Hematopoietic multipotent progenitor cell (in vitro differentiated cells): ENCODE results near the gene KLRF1. TPM values are rescaled to one million over a fixed set of nuclear protein-coding genes. Genes with fewer than 3 reads are reported as not detected.

ENCODE experiments used
- DNase-seq, 3 donors: peaks; one replicate each; pipeline ENCODE4 v3.0.0-alpha.2; 2011 to 2015; ENCODE audit warnings: low read depth in 2 of 3, low spot score in 2 of 3
- total RNA-seq: library from RNA; depleted of rRNA; stranded (reverse); fragments of >200 nt; gene quantifications from one replicate; pipeline ENCODE4 v1.2.3, GENCODE V29; 2012

The KLRF1 gene
- total RNA-seq, 1 donor = under 0.01 TPM

DNA sequence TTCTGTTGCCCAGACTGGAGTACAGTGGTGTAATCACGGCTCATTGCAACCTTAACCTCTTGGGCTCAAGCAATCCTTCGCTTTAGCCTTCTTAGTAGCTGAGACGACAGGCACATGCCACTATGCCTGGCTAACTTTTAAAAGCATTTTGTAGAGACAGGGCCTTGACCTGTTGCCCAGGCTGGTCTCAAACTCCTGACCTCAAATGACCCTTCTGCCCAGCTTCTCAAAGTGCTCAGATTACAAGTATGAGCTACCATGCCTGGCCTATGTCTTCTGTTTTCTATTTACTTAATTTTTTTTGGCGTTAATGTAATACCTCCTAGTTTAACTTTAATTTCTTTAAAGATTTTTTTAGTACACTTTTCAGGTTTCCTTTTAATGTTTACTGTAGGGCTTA is 20.6 kb upstream of the KLRF1 start:
- no peak for DNase-seq

DNA sequence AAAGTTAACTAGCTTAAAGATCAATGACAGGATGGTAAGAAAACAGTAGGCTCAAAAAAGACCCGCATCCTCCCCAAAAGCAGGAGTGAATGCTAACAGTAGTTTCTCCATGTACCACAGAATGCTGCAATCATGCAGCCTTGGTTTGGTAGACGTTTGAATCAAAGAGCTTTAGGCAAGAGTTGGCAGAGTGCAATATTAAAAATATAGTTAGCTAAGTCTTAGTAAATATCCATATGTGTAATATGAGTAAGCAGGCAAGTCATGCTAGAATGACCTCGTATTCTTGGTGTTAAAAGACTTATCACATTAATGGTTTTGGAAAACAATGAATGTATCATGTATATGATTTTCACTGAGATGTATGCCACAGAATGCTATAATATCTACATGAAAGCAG is 18.8 kb upstream of the KLRF1 start:
- no peak for DNase-seq

DNA sequence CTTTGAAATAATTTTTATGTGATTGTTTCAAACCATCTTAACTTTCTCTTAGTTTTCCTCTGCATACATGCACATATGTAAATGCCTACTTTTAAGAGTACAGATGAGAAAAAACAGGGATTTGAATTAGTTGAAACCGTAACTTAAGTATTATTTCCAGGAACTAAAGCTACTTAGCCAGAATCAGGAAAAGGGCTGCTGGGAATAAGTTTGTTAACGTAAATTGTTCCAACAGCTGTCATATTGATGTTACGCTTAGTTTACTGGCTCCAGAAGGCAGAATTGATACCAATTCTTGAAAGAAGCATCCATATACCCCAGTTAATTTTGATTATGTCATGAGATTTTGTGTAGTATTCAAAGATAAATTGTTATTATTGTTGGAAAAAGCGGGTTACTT is 17.9 kb upstream of the KLRF1 start:
- DNase-seq = no peak

GRCh38 chr12:9809866-9810265 is 17.4 kb upstream of the KLRF1 start:
- DNase-seq = no peak

DNA sequence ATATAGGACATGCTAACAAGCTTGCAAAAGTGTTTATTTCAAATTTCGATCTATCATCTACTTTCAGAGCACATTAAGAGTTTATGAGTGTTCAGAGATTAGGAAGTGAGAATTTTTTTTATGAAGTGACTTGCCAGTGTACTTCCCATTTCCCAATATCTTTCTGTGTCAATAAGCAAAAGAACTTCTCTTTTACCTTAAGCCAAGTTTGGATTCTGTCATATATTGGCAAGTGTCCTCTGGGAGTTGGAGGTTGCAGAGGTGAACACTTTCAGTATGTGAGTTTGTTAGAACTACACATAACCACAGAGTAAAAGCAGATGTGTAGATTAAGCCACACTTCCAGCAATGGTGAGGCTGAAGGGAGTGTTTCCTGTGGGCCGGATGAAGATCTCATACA is 16.6 kb upstream of the KLRF1 start:
- DNase-seq = peak in 1 of 3 donors; percentile 27

DNA sequence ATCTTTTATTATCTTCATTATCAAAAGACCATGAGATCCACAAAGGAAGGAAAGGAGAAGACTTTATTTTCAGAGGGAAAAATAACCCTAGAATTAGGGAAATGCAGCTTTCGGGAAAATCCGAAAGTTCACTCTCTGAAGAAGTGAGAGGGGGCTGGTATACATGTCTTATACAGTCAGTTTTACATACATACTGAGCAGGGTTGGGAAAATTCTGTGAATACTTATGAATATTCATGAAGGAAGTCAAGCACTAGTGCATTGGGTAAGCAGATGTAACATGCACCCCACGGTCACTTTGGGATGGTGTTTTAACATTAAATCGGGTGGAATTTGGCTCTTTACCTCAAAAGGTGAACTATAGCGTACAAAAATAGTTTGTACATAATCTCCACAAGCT is 15.7 kb upstream of the KLRF1 start:
- DNase-seq = no peak

DNA sequence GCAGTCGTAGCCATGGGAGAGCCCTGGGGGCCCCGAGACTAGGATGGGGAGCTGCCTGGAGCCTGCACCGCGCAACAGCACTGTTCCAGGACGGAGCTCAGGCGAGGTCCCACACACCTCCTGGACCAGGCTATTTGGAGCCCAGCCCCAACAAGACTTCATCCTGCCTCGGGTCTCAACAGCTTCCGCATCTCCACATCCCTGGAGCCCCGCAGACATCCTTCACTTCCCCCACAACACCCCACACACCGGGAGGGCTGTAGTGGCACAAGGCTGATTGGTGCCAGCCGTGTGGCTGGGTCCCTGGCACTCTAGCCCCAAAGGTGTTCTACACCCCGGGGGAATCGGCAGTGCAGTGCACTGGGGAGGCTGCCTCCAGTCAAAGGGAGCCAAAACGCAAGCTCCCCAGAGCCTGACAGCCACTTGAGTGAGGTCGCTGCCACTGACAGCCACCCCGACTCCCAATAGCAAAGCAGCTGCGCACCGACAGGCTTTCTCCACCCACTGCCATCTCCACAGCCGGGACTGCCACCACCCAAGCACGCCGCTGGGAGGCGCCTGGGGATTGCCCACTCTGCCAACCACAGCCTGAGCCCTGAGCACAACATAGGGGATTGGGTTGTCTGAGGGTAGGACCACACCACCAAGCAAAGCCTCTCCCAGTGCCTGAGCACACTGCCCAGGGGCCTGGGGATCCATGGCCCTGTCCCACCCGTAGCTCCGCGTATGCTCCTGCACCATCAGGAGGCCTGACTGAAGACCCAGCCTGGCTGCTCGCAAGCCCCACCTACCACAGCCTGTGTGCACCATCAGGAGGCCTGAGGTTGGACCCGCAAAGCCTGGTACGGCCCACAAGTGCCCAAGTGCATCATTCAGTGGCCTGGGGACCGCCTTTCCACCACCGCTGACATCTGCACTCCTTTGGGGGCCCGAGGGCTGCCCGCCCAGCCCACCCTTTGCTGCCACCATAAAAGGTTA is 13.2 kb upstream of the KLRF1 start:
- DNase-seq = peak; percentile 63 to 94 (median 86)

DNA sequence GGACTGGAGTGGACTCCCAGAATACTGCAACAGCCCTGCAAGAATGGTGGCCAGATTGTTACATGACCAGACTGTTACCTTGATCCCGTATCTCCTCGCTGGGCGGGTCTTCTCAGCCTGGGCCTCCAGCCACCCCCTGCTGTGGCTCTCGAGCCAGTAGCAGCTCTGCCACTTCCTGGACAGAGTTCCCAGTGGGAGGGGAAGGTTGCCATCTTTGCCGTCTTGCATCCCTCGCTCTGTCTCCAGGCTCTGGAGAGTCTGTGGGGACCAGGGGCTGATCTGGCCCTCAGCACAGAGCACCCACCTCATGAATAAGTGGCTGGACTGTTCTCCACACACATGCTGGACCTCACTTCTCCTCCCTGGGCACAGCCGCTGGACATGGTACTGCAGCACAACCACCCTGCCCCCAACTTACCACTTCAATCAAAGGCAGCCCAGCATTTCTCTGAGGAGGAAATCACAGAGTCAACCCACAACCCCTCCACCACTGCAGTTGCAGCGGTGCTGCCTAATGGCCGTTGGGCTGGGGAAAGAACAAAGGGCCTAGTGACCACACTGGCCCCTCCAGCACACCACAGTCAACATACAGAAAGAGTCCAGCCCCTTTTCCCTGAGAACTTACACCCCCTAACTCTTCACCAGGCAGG is 6.9 kb upstream of the KLRF1 start:
- DNase-seq = no peak

DNA sequence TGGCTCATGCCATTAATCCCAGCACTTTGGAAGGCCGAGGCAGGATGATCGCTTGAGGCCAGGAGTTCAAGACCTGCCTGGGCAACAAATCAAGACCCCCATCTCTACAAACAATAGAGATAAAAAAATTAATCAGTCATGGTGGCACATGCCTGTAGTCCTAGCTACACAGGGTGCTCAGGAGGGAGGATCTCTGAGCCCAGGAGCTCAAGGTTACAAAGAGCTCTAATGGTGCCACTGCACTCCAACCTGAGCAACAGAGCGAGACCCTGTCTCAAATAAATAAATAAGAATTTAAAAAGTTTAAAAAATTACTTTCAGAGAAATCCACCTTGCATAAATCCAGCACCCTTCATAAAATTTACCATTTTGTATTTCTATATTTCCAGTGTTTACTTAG is 2.2 kb downstream of the KLRF1 start:
- DNase-seq = no peak

DNA sequence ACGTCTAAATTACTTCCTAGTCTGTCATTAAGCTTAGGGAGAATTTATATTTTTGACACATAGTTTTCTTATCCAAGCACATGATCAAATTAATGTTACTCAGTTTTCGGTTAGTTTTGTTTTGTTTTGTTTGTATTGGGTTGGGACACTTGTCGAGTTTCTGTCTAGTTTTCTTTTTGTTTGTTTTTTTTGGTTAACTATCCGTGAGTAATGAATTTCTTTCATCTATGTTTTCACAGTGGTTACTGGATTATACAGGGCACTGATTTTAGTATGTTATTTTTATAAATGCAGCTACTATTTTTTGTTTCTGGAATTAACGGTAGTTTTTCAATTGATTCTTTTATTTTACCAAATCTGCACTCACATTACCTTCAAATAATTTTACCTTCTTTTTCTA is 2.7 kb downstream of the KLRF1 start:
- no peak for DNase-seq

DNA sequence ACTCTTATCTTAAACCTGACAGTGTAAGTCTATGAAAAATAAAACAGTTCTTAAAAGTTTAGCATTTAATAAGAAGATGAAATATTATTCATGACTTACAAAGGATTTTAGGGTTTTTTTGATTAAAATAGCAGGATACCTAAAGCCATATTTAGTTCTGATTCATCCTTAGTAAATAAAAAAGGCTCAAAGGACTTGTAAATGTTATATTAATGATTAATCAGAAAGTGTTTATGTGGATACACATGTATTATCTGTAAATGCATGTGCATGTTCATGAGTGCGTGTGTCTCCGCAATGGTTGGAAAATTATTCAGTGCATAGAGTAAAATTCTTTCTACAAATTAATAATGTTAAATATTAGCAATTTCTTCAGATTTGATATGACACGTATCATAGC is 4.4 kb downstream of the KLRF1 start:
- DNase-seq = no peak

DNA sequence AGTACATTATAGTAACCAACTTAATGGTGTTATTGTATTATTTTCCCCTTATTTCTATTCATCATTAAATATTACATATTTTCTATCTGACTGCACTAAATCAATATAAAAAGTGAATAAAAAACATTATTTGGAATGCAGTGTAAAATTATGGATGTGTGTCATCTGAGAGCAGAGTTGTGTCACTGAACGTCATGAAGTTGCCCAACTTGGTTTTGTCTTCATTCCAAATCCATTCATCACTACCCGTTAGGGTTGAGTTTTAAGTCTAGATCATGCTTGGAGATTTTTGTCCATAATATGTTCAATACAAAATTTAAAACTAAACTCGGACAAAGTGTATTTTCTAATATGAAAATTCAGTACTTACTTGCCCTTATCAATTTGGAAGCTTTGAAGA is 16.1 kb downstream of the KLRF1 start:
- no peak for DNase-seq

GRCh38 chr12:9848899-9849298 is 21.6 kb downstream of the KLRF1 start:
- DNase-seq = no peak

GRCh38 chr12:9851050-9851449 is 23.8 kb downstream of the KLRF1 start:
- DNase-seq = no peak

DNA sequence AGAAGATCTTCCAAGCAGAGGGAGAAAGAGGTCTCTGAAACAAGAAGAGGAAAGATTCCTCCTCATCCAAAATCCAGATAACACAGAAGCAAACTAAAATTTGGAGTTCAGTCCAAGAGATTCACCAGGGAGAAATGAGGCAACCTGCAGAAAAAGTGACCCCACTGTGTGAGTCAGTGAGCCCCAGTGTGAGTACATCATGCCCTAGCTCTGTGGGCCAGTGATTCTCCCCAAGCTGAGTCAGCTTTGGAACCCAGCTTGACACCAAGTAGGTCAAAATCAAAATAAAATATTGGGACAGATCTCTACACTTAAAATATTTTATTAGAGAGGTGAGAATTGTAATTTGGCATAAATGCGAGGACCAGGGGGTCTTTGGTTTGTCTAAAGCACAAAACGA is 24.6 kb downstream of the KLRF1 start:
- DNase-seq = no peak

- no peak for DNase-seq
Observed at GRCh38 chr12:9856151-9856550, 28.9 kb downstream of the KLRF1 start.

- DNase-seq = no peak
Observed at GRCh38 chr12:9856894-9857293, 29.6 kb downstream of the KLRF1 start.

GRCh38 chr12:9858135-9858534 is 30.9 kb downstream of the KLRF1 start:
- no peak for DNase-seq

DNA sequence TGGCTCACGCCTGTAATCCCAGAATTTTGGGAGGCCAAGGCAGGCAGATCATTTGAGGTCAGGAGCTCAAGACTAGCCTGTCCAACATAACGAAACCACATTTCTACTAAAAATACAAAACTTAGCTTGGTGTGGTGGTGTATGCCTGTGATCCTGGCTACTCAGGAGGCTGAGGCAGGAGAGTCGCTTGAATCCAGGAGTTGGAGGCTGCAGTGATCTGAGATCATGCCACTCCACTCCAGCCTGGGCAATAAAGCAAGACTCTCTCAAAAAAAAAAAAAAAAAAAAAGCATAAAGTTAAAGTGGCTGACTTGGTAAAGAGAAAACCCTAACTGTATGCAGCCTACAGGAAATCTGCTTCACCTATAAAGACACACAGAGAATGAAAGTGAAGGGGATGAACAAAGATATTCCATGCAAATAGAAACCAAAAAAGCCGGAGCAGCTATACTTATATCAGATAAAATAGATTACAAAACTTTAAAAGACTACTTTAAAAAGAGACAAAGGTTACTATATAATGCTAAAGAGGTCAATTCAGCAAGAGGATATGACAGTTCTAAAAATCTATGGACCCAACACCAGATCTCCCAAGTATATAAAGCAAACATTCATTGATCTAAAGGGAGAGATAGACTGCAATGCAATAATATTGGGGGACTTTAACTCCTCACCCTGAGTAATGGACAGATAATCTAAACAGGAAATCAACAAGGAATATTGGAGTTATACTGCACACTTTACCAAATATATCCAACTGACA is 37.8 kb downstream of the KLRF1 start:
- DNase-seq = no peak

GRCh38 chr12:9866860-9867269 is 39.6 kb downstream of the KLRF1 start:
- DNase-seq = no peak

DNA sequence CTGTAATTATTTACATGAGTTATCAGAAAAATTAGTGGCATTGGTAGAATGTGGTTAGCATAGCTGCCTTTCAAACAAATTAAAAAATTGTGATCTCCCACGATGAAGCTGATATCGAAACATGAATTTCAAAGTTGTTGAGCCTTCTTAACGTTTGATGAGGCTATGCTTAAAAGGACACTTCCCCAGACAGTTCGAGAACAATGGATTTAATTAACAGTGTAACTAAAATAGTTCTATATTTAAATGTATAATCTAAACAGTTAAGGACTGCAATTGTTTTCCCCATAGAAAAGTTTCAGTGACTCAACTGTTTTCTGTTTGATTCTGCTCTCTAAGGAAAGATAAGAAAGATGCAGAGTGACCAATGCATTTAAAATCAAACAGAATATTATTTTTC is 40.2 kb downstream of the KLRF1 start:
- DNase-seq = no peak
